CD4-positive, alpha-beta T cell treated with Interleukin-2 at 100 ng/mL for 4 hours (primary cell): ENCODE data around the gene ADCY3.
A peak's percentile ranks its signal among the peaks of the same experiment; 100 is the strongest.

ENCODE experiments used
- DNase-seq: peaks from one replicate; pipeline ENCODE4 v3.0.0-alpha.2; 2020; ENCODE audit warnings: low spot score

Gene ADCY3

GRCh38 chr2:24920098-24920808 lies at the start of gene ADCY3:
Gene ADCY3 (minus strand): TSS chr2:24920237. CDS start chr2:24918987, 1,250 bp downstream.
- peak; percentile 52 for DNase-seq

GRCh38 chr2:24969784-24970183 lies 49.7 kb upstream of the ADCY3 start:
- DNase-seq = no peak

GRCh38 chr2:24961903-24962302 lies 41.9 kb upstream of the ADCY3 start:
- no peak for DNase-seq

GRCh38 chr2:24959761-24960160 lies 39.7 kb upstream of the ADCY3 start:
- DNase-seq = no peak

- no peak for DNase-seq
These were observed 38.4 kb upstream of the ADCY3 start for GRCh38 chr2:24958411-24958935.

GRCh38 chr2:24957976-24958375 lies 37.9 kb upstream of the ADCY3 start:
- no peak for DNase-seq

GRCh38 chr2:24957221-24957620 lies 37.2 kb upstream of the ADCY3 start:
- no peak for DNase-seq

- DNase-seq = no peak
These were observed 35.9 kb upstream of the ADCY3 start for GRCh38 chr2:24955921-24956320.

GRCh38 chr2:24955232-24955631 lies 35.2 kb upstream of the ADCY3 start:
- DNase-seq = no peak

GRCh38 chr2:24950102-24950501 lies 30.1 kb upstream of the ADCY3 start:
- no peak for DNase-seq

- DNase-seq = no peak
These were observed 28.5 kb upstream of the ADCY3 start for GRCh38 chr2:24948506-24948905.

- DNase-seq = no peak
These were observed 27.6 kb upstream of the ADCY3 start for GRCh38 chr2:24947561-24948157.

GRCh38 chr2:24945907-24946306 lies 25.9 kb upstream of the ADCY3 start:
- no peak for DNase-seq

GRCh38 chr2:24943427-24944053 lies 23.5 kb upstream of the ADCY3 start:
- DNase-seq = no peak

- DNase-seq = no peak
These were observed 19.3 kb upstream of the ADCY3 start for GRCh38 chr2:24939353-24939752.

GRCh38 chr2:24937236-24937635 lies 17.2 kb upstream of the ADCY3 start:
- no peak for DNase-seq

- no peak for DNase-seq
These were observed 15.1 kb upstream of the ADCY3 start for GRCh38 chr2:24935145-24935544.

- DNase-seq = no peak
These were observed 12.7 kb upstream of the ADCY3 start for GRCh38 chr2:24932715-24933114.

- no peak for DNase-seq
These were observed 10.7 kb upstream of the ADCY3 start for GRCh38 chr2:24930768-24931167.

GRCh38 chr2:24929230-24929629 lies 9.2 kb upstream of the ADCY3 start:
- no peak for DNase-seq

- DNase-seq = no peak
These were observed 8.0 kb upstream of the ADCY3 start for GRCh38 chr2:24928036-24928435.

GRCh38 chr2:24926602-24927252 lies 6.7 kb upstream of the ADCY3 start:
- peak; percentile 15 for DNase-seq

GRCh38 chr2:24926220-24926601 lies 6.2 kb upstream of the ADCY3 start:
- no peak for DNase-seq
